Measurements from ENCODE around the gene RGL1. TPM values are rescaled to one million over a fixed set of nuclear protein-coding genes. Genes with fewer than 3 reads are reported as not detected.
A peak's percentile ranks its signal among the peaks of the same experiment; 100 is the strongest.

RGL1 gene
- total RNA-seq, 1 donor from 2014 or later: 3.0 TPM

DNA sequence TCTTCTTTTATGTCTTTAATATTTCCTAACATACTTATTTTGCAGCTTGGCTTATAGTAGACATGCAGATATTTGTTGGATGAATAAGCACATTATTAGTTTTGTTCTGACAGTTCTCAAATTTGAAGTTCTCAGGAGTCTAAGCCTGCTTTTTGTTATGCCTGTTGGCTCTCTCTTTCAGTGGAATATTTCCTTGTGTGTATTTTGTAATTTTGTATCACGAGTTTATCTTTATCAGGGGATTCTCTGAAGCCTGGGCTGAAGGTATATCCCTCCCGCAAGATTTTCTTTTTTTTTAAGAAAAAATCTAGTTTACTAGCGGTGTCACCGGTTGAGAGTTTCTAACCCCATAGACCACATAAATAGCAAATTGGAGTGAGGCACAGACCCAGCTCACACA lies 105.9 kb downstream of the RGL1 start:
- peaks cover 50% of the 10 kb centered on the region for H3K4me1 Mint-ChIP-seq

GRCh38 chr1:183911285-183911684 lies 106.4 kb downstream of the RGL1 start:
- no peak for TF ChIP-seq CTCF (IDR thresholded peaks at IDR 0.05)
- Mint-ChIP-seq H3K9me3 (no peaks in the 10 kb centered on the region), H3K27me3 (no peaks in the 10 kb centered on the region), H3K4me3 (peak overlapping the region; percentile 46), H3K27ac (peak overlapping the region; percentile 91), H3K4me1 (peaks cover 54% of the 10 kb centered on the region), H3K36me3 (ENCODE audit: low read depth) (no peaks in the 10 kb centered on the region)
- POLR2A ChIA-PET: interaction anchor here (0.6 to 2.4 kb wide), 9 partner anchors 9 to 321 kb away, joined by 3 to 23 read pairs (median 5); partner anchors contain the start of genes ARPC5, NCF2 and TSEN15
- intact Hi-C loops (cut with micrococcal nuclease): loop anchor here (1.0 to 5.0 kb wide), 6 partner anchors 9 to 321 kb away; partner anchors contain the start of genes ARPC5 and NCF2
- CTCF ChIA-PET: interaction anchor here (0.7 to 1.8 kb wide), 3 partner anchors 14 to 255 kb away, joined by 5 to 14 read pairs (median 7); no protein-coding TSS in a partner anchor
- ATAC-seq (ENCODE audit: low read depth) (peak; percentile 86), DNase-seq (peak; percentile 42)

More for the DNA sequence above, 105.9 kb downstream of the RGL1 start:
- H3K36me3 Mint-ChIP-seq (ENCODE audit: low read depth): no peaks in the 10 kb centered on the region
- intact Hi-C loops (cut with micrococcal nuclease): loop anchor here (1.0 to 5.0 kb wide), 6 partner anchors 9 to 321 kb away; partner anchors contain the start of genes ARPC5 and NCF2
- ATAC-seq (ENCODE audit: low read depth): no peak
- peak overlapping the region; percentile 91 for H3K27ac Mint-ChIP-seq
- CTCF ChIA-PET: interaction anchor here (0.7 to 1.8 kb wide), 3 partner anchors 13 to 255 kb away, joined by 5 to 14 read pairs (median 7); no protein-coding TSS in a partner anchor
- TF ChIP-seq CTCF (IDR thresholded peaks at IDR 0.05): no peak
- H3K4me3 Mint-ChIP-seq: peak overlapping the region; percentile 26
- no peaks in the 10 kb centered on the region for H3K27me3 Mint-ChIP-seq
- POLR2A ChIA-PET: interaction anchor here (0.6 to 2.4 kb wide), 8 partner anchors 9 to 320 kb away, joined by 3 to 23 read pairs (median 6); partner anchors contain the start of genes ARPC5, NCF2 and TSEN15
- H3K9me3 Mint-ChIP-seq: no peaks in the 10 kb centered on the region
- no peak for DNase-seq

DNA sequence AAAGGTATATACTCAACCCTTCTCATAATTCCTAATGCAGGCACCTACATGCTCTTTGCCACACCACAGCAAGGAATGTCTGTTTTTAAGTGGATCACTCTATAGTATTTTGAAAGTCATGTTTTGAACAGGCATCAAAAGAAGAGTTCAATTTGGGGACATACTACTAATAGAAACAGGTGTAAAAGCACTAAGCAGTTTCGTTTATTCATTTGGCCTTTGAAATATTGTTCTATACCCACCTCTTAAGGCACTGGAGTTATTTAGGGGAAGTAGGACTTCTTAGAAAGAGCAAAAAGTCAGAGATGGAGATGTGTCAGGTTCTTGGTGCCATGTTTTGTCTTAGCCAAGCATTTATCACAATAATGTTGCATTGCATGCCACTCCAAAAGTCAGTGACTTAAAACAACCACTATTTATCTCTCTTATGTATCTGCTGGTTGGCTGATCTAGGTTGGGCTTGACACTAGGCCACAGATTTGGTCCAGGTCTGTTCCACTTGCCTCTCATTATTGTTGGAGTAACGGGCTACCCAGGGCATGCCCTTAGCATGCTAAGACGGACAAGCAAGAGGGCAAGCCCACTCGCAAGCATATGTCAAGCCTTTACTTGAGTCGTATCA lies 107.5 kb downstream of the RGL1 start:
- ATAC-seq (ENCODE audit: low read depth) (peak; percentile 23), DNase-seq (no peak)
- CTCF ChIA-PET: interaction anchor here (5.6 kb wide), 1 partner anchor 259 kb away, joined by 284 read pairs; the partner anchor contains the start of gene APOBEC4
- Mint-ChIP-seq H3K27me3 (no peaks in the 10 kb centered on the region), H3K27ac (peak overlapping the region; percentile 91), H3K4me3 (no peak overlapping the region), H3K36me3 (ENCODE audit: low read depth) (no peaks in the 10 kb centered on the region), H3K9me3 (no peaks in the 10 kb centered on the region), H3K4me1 (peaks cover 53% of the 10 kb centered on the region)
- no peak for TF ChIP-seq CTCF (IDR thresholded peaks at IDR 0.05)
- POLR2A ChIA-PET: interaction anchor here (1.2 to 1.7 kb wide), 3 partner anchors 19 to 278 kb away, joined by 4 to 7 read pairs (median 5); partner anchors contain the start of gene TSEN15
- intact Hi-C loops (cut with micrococcal nuclease): loop anchor here (1.0 to 5.0 kb wide), 2 partner anchors 110 to 442 kb away; no protein-coding TSS in a partner anchor

DNA sequence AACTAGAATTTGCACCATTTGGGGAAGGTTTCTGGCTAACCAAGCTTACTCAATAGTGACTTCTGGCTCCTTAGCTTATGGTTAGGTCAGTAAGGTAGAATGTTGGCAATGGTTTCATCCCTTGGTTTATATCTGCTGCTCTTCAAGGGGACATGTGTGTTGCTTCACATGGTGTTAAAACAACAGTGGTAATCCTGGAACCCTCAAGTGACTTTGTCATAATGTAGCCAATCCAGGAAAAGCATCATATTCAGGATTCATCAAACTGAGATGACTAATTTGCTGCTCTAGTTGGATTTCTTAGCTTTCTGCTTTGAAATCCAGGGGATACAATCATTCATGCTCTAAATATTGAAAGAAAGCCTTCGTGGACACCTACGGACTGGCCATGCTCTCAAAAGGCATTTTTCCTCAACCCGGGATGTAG lies 108.7 kb downstream of the RGL1 start:
- peaks cover 52% of the 10 kb centered on the region for H3K4me1 Mint-ChIP-seq
- CTCF ChIA-PET: interaction anchor here (0.8 to 5.6 kb wide), 3 partner anchors 9 to 260 kb away, joined by 3 to 284 read pairs (median 98); partner anchors contain the start of gene APOBEC4
- no peak overlapping the region for H3K27ac Mint-ChIP-seq
- POLR2A ChIA-PET: interaction anchor here (0.6 to 3.8 kb wide), 3 partner anchors 258 to 1132 kb away, joined by 5 to 25 read pairs (median 10); partner anchors contain the start of genes RNF2 and SMG7
- ATAC-seq (ENCODE audit: low read depth) (no peak), DNase-seq (no peak)
- intact Hi-C loops (cut with micrococcal nuclease): loop anchor here (5.0 kb wide), 1 partner anchor 111 kb away; no protein-coding TSS in a partner anchor
- H3K9me3 Mint-ChIP-seq: no peaks in the 10 kb centered on the region
- no peak for TF ChIP-seq CTCF (IDR thresholded peaks at IDR 0.05)
- no peak overlapping the region for H3K4me3 Mint-ChIP-seq
- H3K27me3 Mint-ChIP-seq: no peaks in the 10 kb centered on the region
- no peaks in the 10 kb centered on the region for H3K36me3 Mint-ChIP-seq (ENCODE audit: low read depth)
